Stimulated activated CD8-positive, alpha-beta memory T cell treated with anti-CD3 and anti-CD28 coated beads, Interleukin-15, amount 100 ng/mL, for 4 hours (primary cell): ENCODE measurements around the gene ZNF561.
"Not testable (repeated sequence)": the region's sequence is repeated elsewhere in the genome, so short reads cannot be mapped to it uniquely, and the experiment has no call there.

ENCODE experiments used
- DNase-seq, 2 donors: peaks; one replicate each; pipeline ENCODE4 v3.0.0-alpha.2; 2020; ENCODE audit warnings: low read depth in 2 of 2

Gene ZNF561

DNA sequence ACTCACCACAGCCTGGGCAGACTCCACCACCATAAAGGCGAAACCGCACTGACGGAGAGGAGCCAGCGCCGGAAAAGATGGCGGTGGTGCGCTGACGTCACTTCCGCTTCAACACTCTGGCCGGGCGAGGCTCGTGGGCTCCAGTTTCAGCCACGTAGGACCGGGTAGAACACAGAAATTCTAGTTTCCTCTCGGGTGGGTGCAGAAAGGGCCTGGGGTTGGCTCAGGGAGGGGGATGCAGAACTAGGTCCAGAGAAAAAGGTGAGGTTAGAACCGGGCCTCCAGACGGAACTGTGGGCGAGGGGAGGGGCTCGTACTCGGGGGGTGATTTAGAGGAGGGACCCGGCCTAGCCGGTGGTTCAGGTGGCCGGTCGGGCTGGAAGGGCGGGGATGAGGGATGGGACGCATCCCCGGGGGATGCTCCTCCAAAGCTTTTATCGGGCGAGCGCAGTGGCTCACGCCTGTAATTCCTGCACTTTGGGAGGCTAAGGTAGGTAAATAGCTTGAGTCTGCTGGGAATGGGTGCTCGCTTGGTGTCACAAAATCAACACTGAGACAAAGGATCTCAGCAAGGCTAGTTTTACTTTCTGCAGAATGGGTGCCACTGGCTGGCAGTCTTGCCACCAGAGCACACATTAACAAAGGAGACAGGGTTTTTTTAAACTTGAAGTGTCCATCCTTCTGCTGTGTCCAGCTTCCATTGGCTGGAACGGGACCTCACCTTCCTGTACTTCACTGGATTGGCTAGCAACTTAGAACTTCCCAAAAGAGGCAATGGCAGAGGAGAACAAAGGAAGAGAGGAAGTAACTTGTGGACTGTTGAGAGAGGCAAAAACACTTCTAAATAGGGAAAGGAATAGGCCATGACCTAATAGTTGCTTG is at the start of gene ZNF561:
ZNF561 (minus strand) TSS at position 77 of the 882 bp plus-strand sequence. CDS start 1,776 bp downstream, outside the sequence.
- peak; percentile 78 to 80 for DNase-seq

DNA sequence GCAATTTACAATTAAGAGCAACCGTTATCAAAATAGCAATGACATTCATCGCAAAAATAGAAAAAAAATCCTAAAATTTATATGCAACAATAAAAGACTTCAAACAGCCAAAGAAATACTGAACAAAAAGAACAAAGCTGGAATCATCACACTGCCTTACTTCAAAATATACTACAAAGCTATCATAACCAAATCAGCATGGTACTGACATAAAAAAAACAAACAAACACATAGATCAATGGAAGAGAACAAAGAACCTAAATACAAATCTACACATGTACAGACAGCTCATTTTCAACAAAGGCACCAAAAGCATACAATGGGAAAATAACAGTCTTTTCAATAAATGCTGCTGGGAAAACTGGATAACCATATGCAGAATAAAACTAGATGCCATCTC is 47.5 kb upstream of the ZNF561 start:
- DNase-seq, result no peak

DNA sequence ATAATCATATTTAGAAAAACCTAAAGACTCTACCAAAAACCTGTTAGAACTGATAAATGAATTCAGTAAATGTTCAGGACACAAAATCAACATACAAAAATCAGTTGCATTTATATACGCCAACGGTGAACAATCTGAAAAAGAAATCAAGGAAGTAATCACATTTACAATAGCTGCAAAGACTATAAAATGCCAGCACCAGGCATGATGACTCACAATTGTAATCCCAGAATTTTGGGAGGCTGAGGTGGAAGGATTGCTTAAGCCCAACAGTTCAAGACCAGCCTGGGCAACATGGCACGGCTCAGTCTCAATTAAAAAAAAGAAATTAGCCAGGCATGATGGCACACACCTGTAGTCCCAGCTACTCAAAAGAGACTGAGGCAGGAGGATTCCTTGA is 46.9 kb upstream of the ZNF561 start:
- DNase-seq, result no peak

DNA sequence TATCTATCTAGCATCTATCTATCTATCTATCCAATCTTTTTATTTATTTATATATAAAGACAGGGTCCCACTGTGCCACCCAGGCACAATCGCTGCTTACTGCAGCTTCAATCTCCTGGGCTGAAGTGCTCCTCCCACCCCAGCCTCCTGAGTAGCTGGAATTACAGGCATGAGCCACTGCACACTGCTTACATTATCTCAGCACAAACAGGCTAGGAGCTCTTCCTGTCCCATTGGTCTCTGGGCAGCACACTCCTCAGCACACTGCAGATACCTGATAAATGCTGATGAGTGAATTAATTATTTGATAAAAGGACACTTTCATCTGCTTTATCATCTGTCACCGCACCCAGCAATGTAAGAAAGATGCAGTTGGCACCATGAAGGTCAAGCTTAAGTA is 37.7 kb upstream of the ZNF561 start:
- no peak for DNase-seq

DNA sequence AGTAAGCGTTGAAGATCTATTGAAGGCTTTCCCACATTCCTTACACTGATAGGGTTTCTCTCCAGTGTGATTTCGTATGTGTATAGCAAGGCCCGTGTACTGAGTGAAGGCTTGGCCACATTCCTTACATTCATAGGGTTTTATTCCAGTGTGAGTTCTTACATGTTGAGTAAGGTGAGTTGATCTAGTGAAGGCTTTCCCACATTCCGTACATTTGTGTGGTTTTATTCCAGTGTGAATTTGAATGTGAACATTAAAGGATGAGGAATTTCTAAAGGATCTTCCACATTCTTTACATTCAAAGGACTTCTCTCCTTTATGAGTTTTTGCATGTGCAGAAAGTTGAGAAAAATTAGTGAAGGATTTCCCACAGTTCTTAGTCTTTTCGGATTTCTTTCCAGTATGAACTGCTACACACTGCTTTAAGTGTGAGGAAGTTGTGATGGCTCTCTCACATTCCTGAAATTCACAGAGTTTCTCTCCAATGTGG is 32.1 kb upstream of the ZNF561 start:
- DNase-seq, result not testable (repeated sequence)

DNA sequence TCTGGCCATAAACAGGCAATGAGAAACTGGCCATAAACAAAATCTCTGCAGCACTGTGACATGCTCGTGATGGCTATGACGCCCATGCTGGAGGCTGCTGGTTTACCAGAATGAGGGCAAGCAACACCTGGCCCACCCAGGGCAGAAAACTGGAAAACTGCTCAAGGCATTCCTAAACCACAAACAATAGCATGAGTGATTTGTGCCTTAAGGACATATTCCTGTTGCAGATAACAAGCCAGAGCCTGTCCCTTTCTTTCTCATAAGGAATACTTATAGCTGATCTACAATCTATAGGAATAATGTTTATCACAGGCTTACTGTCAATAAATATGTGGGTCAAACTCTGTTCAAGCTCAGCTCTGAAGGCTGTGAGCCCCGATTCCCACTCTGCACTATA is 30.4 kb upstream of the ZNF561 start:
- not testable (repeated sequence) for DNase-seq

DNA sequence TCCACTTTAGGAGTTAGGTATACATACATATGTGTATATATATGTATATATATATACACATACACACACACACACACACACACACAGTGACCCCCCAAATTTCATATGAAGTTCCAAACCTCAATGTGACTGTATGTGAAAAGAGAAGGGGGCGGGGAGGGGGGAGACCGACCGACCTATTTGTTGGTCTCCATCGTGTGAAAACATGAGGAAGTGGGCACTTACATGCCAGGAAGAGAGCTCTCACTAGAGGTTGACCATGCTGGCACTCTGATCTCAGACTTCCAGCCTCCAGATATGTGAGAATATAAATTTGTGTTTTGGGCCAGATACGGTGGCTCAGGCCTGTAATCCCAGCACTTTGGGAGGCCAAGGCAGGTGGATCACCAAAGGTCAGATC is 29.3 kb upstream of the ZNF561 start:
- DNase-seq, result no peak

DNA sequence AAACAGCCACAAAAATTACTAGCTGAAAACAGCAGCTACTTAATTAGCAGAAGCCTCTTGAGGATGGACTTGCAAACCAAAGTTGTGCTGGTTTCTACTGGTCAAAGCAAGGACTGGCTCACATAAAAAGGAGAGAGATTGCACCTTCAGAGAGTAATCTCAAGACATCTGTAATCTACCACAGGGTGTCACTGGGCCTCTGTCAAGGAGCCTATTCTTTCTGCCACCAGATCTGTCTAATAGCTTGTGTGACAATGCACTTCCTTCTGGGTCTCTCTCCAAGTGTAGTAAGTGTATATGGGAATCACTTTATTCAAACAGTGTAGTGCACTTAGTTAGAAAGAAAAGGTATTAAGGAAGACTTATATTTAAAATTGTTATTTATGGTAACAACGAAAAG is 24.4 kb upstream of the ZNF561 start:
- DNase-seq, result no peak

DNA sequence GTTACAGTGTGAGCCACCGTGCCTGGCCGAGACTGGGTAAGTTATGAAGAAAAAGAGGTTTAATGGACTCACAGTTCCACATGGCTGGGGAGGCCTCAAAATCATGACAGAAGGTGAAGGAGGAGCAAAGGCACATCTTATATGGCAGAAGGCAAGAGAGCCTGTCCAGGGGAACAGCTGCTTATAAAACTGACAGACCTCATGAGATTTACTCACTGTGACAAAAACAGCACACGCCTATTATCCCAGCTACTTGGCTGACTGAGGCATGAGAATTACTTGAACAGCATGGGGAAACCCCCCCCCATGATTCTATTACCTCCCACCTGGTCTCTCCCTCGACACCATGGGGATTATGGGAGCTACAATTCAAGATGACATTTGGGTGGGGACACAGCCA is 23.4 kb upstream of the ZNF561 start:
- DNase-seq, result no peak

DNA sequence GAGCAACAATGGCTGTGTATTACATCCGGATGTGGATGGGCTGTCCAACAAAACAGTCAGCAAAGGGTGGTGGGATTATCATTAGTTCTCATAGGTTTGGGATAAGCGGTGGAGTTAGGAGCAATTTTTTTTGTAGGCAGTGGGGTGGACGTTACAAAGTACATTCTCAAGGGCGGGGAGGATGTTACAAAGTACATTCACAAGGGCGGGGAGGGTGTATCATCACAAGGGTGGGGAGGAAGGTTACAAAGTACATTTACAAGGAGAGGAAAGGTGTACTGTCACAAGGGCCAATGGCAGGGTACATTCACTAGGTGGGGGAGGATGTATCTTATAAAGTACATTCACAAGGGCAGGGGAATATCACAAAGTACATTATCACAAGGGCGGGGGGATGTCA is 20.8 kb upstream of the ZNF561 start:
- no peak for DNase-seq

DNA sequence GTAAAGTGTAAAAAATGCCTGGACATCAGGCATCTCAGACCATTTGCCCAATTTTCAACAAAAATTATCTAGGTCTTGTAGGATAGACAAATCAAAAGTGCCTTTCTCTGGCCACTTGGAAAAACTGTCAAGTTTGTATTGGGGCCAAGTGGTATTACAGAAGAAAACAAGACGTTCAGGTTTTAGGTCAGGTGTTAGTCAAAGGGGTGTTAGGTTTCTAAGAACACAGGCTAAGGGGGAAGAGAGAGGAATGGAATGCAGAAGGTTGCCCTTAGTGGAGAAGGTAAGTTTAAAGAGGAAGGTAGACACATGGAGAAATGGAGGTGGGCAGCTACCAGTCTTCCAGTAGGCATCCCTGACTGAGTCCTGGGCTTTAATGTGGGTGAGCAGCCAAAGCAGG is 19.9 kb upstream of the ZNF561 start:
- no peak for DNase-seq

DNA sequence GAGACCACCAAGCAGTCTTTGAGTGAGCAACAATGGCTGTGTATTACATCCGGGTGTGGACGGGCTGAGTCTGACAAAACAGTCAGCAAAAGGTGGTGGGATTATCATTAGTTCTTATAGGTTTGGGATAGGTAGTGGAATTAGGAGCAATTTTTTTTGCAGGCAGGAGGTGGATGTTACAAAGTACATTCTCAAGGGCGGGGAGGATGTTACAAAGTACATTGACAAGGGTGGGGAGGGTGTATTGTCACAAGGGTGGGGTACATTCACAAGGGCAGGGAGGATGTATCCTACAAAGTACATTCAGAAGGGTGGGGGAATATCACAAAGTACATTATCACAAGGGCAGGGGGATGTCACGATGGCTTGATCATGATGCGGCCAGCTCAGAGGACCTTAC is 15.0 kb upstream of the ZNF561 start:
- DNase-seq, result no peak

DNA sequence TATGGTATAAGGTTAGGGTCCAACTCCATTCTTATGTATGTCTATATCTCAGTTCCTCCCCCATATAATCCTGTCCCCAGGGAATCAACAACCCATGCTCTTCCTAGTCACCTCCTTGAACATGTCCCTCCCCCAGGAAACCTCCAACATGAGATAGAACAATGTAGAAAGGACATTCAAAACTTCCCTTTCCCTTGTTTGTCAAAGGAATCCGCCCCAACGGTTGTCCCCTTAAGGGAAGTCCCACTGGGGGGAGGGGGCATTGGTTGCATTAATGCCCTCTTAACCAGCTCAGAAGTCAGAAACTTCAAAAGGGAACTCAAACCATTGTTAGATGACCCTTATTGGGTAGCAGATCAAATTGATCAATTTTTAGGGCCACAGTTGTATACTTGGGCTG is 6.8 kb upstream of the ZNF561 start:
- DNase-seq, result no peak

DNA sequence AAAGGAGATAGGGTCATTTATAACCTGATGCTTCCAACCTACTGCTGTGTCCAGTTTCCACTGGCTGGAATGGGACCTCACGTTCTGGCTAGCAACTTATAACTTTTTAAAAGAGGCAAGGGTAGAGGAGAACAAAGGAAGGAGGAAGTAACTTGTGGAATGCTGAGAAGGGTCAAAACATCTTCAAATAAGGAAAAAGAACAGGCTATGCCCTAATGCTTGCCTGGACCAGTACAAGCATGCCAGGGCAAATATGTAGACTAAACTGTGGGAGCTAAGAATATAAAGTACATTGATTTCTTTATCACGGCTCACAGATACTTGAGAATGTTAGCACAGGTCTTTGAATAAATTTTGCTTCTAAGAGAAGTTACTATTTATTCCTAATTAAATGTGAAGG is 1.5 kb upstream of the ZNF561 start:
- no peak for DNase-seq

DNA sequence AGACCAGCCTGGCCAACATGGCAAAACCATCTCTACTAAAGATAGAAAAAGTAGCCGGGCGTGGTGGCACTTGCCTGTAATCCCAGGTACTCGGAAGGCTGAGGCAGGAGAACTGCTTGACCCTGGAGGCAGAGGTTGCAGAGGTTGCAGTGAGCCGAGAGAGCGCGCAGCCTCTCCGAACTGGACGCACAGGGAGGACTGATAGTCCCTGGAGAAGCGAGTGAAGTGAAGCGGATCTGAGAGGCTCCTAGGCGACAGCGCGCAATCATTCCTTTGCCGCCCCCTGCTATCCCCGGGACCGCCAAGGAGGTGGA is 233 bp downstream of the ZNF561 start:
- DNase-seq, result no peak

DNA sequence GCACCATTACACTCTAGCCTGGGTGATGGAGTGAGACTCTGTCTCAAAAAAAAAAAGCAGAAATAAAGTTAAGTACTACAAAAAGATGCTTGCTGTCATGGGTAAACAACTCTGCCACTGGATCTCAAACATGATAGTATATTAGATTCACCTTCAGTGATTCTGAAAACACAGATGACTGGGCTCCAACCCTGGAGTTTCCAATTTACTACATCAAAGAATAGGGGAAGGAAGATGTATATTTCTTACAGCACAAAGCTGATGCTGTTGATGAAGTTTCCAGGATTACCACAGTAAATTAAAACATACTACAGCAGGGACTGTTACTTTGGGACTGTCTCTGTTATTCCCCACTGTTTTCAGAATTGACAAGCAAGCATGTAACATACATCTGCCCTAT is 5.2 kb downstream of the ZNF561 start:
- no peak for DNase-seq

DNA sequence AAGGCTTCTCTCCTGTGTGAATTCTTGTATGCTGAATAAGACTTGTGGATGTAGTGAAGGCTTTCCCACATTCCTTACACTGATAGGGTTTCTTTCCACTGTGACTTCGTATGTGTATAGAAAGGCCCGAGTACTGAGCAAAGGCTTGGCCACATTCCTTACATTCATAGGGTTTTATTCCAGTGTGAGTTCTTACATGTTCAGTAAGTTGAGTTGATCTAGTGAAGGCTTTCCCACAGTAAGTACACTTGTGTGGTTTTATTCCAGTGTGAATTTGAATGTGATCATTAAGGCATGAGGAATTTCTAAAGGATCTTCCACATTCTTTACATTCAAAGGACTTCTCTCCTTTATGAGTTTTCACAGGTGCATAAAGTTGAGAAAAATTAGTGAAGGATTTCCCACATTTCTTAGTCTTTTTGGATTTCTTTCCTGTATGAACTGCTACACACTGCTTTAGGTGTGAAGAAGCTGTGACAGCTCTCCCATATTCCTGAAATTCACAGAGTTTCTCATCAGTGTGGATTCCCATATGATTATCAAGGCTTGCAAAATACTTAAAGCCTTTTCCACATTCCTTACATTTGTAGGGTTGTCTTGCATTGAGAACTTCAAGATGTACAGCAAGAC is 10.4 kb downstream of the ZNF561 start:
- no peak for DNase-seq

DNA sequence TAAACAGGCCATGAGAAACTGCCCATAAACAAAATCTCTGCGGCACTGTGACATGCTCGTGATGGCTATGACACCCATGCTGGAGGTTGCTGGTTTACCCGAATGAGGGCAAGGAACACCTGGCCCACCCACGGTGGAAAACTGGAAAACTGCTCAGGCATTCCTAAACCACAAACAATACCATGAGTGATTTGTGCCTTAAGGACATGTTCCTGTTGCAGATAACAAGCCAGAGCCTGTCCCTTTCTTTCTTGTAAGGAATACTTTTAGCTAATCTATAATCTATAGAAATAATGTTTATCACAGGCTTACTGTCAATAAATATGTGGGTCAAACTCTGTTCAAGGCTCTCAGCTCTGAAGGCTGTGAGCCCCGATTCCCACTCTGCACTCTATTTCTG is 12.1 kb downstream of the ZNF561 start:
- no peak for DNase-seq

DNA sequence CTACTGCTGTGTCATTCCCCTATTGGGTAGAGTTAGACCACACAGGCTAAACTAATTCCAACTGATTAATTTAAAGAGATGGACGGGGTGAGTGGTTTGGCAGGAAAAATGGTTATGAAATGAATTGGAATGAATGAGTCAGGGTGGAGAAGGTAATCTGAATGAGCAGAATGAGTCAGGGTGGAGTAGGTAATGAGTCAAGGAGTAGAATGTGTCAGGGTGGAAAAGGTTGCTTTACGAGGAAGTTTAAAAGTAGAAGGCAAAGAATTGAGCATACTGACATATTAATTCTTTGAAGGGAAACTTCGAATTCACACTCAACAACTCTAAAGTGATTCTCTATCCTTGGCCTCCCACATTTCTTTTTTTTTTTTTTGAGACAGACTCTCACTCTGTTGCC is 24.0 kb downstream of the ZNF561 start:
- no peak for DNase-seq

DNA sequence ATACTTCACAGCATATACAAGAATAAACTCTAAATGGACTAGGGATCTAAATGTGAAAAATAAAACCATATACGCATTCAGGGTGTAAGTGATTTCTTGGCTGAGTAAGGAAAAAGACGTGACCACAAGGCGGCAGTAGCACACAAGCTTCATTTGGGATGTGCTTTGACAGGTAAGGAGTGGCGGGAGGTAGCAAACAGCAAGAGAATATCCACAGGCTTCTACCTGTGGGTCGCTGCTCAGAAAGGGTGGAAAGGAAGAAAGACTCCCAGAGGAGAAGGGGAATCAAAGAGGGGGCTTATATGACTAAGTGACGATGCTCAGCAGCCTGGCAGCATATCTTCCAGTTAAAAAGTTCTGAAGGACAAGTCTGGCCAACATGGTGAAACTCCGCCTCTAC is 34.3 kb downstream of the ZNF561 start:
- peak; percentile 42 to 62 for DNase-seq

DNA sequence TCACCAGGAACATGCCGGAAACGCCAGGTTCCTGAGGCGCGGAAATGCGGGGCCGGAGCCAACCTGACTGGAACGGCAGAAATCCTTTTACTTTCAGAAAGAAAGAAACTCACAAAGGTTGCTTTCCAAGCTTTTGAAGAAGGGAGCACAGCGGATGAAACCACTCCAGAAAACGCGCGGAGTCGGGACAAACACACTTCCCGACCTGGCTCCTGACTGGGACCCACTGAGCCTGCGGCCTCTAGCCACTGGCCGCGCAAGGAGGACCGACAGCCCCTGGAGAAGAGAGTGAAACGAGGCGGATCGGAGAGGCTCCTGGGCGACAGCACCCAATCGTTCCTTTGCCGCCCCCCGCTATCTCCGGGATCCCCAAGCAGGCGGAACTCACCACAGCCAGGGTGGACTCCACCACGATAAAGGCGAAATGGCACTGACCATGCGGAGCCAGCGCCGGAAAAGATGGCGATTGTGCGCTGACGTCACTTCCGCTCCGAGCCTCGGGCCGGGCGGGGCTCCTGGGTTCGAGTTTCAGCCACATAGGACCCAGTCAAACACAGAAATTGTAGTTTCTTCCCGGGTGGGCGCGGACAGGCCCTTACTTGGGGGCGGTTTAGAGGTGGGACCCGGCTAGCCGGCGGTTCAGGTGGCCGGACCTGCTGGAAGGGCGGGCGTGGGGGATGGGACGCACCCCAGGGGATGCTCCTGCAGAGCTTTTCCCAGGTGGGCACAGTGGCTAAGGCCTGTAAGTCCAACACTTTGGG is 36.8 kb downstream of the ZNF561 start, which contains the start of gene ZNF121:
ZNF121 (minus strand) TSS at position 432 of the 761 bp plus-strand sequence. CDS start 16,407 bp downstream, outside the sequence.
- peak; percentile 67 to 69 for DNase-seq

DNA sequence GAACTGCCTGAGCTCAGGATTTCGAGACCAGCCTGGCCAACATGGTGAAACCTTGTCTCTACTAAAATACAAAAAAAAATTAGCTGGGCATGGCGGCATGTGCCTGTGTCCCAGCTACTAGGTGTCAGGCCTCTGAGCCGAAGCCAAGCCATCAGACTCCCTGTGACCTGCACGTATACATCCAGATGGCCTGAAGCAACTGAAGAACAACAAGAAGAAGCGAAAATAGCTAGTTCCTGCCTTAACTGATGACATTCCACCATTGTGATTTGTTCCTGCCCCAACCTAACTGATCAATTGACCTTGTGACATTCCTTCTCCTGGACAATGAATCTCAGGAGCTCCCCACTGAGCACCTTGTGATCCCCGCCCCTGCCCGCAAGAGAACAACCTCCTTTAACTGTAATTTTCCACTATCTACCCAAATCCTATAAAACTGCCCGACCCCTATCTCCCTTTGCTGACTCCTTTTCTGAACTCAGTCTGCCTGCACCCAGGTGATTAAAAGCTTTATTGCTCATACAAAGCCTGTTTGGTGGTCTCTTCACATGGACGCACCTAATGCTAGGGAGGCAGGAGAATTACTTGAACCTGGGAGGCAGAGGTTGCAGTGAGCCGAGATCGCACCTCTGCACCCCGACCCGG is 38.8 kb downstream of the ZNF561 start:
- not testable (repeated sequence) for DNase-seq
